ENCODE results near the gene SSR4. TPM values are rescaled to one million over a fixed set of nuclear protein-coding genes. Genes with fewer than 3 reads are reported as not detected.

Gene SSR4
- total and polyA plus RNA-seq, 10 of the 15 experiments (the other 5 are each of a cell fraction or from before 2014, with no cell fraction given) = 151 to 521 (median 310) TPM

DNA sequence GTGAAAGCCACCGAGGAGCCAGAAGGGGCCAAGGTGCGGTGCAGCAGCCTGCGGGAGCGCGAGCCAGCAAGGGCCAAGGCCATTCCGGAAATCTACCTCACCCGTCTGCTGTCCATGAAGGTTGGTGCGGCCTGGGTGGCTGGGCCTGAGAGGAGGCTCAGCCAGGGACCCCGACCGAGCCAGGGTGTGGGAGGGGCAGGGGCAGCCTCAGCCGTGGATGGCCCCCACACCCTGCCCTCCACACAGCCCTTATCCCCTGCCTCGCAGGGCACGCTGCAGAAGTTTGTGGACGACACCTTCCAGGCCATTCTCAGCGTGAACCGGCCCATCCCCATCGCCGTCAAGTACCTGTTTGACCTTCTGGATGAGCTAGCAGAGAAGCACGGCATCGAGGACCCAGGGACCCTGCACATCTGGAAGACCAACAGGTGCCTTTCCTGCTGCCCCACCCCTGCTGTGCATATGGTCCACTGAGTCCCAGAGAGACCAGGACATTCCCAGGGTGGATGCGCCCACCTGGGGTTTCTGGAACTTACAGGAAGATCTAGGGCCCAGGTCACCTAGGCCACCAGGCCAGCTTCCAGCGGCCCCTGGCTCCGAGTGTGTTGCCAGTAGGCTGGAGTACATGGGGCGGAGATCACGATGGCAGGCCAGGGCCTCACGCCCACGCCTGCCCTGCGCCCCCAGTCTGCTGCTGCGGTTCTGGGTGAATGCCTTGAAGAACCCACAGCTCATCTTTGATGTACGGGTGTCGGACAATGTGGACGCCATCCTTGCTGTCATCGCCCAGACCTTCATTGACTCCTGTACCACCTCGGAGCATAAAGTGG lies 17.0 kb upstream of the SSR4 start:
- ChIA-PET SMC1A (ENCODE audit: uncharacterized antibody, unreplicated experiment) (no interaction called here), CTCF (interaction anchor here (2.5 kb wide), 1 partner anchor 170 kb away, joined by 7 read pairs; no protein-coding TSS in a partner anchor), POLR2A (interaction anchor here (0.5 kb wide), 1 partner anchor 164 kb away, joined by 6 read pairs; no protein-coding TSS in a partner anchor), RAD21 (ENCODE audit: unreplicated experiment) (no interaction called here)
- Histone ChIP-seq H3K36me3 (ENCODE audit: control insufficient read depth in 2 of 2, insufficient read depth in 2 of 2, low read length in 1 of 2) (no peaks in the 10 kb centered on the region), H3K4me3 (no peak overlapping the region), H2AFZ (ENCODE audit: control insufficient read depth, low read depth, low read length) (no peak overlapping the region), H3K79me2 (ENCODE audit: control insufficient read depth, insufficient read depth, low read length) (no peaks in the 10 kb centered on the region), H3K9ac (ENCODE audit: control insufficient read depth, insufficient read depth, low read length) (no peak overlapping the region), H3K9me3 (replicated peaks; ENCODE audit: control insufficient read depth, insufficient read depth, low read length) (no peaks in the 10 kb centered on the region; the same call in 2 of the 3 replicates), H3K27ac (ENCODE audit: control insufficient read depth, insufficient read depth) (no peak overlapping the region), H3K4me2 (ENCODE audit: control insufficient read depth, insufficient read depth) (no peak overlapping the region), H3K27me3 (replicated peaks in 1 of 2; ENCODE audit: control insufficient read depth in 2 of 2, insufficient read depth in 2 of 2, low read length in 1 of 2) (no peaks in the 10 kb centered on the region), H4K20me1 (ENCODE audit: control insufficient read depth, insufficient read depth) (no peaks in the 10 kb centered on the region), H3K4me1 (ENCODE audit: control insufficient read depth, insufficient read depth, low read length) (no peaks in the 10 kb centered on the region)
- ATAC-seq = no peak
- intact Hi-C loops (cut with micrococcal nuclease; ENCODE audit: unreplicated experiment) = no loop called here
- in situ Hi-C loops (cut with MboI) = no loop called here
- no TSS peak for BruUV-seq (replicated peaks)
- DNase-seq (ENCODE audit: low read depth, low spot score) = no peak
- 63% methylated on average over 34 of the region's 34 CpGs for WGBS (ENCODE audit: insufficient coverage, insufficient replicate concordance, low lambda C conversion rate, missing lambda C conversion rate)
- FAIRE-seq = no peak
- TF ChIP-seq CEBPB (IDR thresholded peaks at IDR 0.05; ENCODE audit: borderline replicate concordance in 1 of 2, low read depth in 2 of 2, low read length in 2 of 2) = no peak
- no peak for TF ChIP-seq NFYB (IDR thresholded peaks at IDR 0.05; ENCODE audit: insufficient read depth, low read depth, low read length)
- TF ChIP-seq, protein P1, sequence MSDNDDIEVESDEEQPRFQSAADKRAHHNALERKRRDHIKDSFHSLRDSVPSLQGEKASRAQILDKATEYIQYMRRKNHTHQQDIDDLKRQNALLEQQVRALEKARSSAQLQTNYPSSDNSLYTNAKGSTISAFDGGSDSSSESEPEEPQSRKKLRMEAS (IDR thresholded peaks at IDR 0.05; ENCODE audit: low read depth, low read length) = no peak
- TF ChIP-seq SMARCA5 (IDR thresholded peaks at IDR 0.05) = no peak
- TF ChIP-seq NBN (IDR thresholded peaks at IDR 0.05) = no peak
- no peak for TF ChIP-seq TCF7 (IDR thresholded peaks at IDR 0.05; ENCODE audit: borderline replicate concordance)
- TF ChIP-seq HDGF (IDR thresholded peaks at IDR 0.05) = no peak
- TF ChIP-seq RAD21 (IDR thresholded peaks at IDR 0.05; ENCODE audit: insufficient read depth, low read depth, low read length) = no peak
- TF ChIP-seq EGR1 (IDR thresholded peaks at IDR 0.05; ENCODE audit: borderline replicate concordance in 1 of 2, low read depth in 2 of 2, low read length in 2 of 2) = no peak
- TF ChIP-seq NR2F1 (conservative IDR thresholded peaks at IDR 0.05) = no peak
- TF ChIP-seq ZBED1 (IDR thresholded peaks at IDR 0.05; ENCODE audit: borderline replicate concordance) = no peak
- TF ChIP-seq TCF12 (IDR thresholded peaks at IDR 0.05; ENCODE audit: low read depth, low read length) = no peak
- no peak for TF ChIP-seq IKZF2 (IDR thresholded peaks at IDR 0.05)
- no peak for TF ChIP-seq SIN3A (IDR thresholded peaks at IDR 0.05; ENCODE audit: low read depth, low read length)
- TF ChIP-seq, protein P2, sequence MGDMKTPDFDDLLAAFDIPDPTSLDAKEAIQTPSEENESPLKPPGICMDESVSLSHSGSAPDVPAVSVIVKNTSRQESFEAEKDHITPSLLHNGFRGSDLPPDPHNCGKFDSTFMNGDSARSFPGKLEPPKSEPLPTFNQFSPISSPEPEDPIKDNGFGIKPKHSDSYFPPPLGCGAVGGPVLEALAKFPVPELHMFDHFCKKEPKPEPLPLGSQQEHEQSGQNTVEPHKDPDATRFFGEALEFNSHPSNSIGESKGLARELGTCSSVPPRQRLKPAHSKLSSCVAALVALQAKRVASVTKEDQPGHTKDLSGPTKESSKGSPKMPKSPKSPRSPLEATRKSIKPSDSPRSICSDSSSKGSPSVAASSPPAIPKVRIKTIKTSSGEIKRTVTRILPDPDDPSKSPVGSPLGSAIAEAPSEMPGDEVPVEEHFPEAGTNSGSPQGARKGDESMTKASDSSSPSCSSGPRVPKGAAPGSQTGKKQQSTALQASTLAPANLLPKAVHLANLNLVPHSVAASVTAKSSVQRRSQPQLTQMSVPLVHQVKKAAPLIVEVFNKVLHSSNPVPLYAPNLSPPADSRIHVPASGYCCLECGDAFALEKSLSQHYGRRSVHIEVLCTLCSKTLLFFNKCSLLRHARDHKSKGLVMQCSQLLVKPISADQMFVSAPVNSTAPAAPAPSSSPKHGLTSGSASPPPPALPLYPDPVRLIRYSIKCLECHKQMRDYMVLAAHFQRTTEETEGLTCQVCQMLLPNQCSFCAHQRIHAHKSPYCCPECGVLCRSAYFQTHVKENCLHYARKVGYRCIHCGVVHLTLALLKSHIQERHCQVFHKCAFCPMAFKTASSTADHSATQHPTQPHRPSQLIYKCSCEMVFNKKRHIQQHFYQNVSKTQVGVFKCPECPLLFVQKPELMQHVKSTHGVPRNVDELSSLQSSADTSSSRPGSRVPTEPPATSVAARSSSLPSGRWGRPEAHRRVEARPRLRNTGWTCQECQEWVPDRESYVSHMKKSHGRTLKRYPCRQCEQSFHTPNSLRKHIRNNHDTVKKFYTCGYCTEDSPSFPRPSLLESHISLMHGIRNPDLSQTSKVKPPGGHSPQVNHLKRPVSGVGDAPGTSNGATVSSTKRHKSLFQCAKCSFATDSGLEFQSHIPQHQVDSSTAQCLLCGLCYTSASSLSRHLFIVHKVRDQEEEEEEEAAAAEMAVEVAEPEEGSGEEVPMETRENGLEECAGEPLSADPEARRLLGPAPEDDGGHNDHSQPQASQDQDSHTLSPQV (IDR thresholded peaks at IDR 0.05) = no peak
- no peak for TF ChIP-seq RB1 (IDR thresholded peaks at IDR 0.05; ENCODE audit: borderline replicate concordance)
- TF ChIP-seq, protein P3, sequence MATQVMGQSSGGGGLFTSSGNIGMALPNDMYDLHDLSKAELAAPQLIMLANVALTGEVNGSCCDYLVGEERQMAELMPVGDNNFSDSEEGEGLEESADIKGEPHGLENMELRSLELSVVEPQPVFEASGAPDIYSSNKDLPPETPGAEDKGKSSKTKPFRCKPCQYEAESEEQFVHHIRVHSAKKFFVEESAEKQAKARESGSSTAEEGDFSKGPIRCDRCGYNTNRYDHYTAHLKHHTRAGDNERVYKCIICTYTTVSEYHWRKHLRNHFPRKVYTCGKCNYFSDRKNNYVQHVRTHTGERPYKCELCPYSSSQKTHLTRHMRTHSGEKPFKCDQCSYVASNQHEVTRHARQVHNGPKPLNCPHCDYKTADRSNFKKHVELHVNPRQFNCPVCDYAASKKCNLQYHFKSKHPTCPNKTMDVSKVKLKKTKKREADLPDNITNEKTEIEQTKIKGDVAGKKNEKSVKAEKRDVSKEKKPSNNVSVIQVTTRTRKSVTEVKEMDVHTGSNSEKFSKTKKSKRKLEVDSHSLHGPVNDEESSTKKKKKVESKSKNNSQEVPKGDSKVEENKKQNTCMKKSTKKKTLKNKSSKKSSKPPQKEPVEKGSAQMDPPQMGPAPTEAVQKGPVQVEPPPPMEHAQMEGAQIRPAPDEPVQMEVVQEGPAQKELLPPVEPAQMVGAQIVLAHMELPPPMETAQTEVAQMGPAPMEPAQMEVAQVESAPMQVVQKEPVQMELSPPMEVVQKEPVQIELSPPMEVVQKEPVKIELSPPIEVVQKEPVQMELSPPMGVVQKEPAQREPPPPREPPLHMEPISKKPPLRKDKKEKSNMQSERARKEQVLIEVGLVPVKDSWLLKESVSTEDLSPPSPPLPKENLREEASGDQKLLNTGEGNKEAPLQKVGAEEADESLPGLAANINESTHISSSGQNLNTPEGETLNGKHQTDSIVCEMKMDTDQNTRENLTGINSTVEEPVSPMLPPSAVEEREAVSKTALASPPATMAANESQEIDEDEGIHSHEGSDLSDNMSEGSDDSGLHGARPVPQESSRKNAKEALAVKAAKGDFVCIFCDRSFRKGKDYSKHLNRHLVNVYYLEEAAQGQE (IDR thresholded peaks at IDR 0.05; ENCODE audit: low read depth, low read length) = no peak

Data from GM12878 (cell line).